TTC549 (cell line): ENCODE measurements around the gene TPM1.

Experiments used
- FAIRE-seq: peaks from 2 replicates; lab custom pipeline; 2012; peaks lifted over from hg19 to GRCh38; lab: Jason Lieb, UNC

The TPM1 gene

DNA sequence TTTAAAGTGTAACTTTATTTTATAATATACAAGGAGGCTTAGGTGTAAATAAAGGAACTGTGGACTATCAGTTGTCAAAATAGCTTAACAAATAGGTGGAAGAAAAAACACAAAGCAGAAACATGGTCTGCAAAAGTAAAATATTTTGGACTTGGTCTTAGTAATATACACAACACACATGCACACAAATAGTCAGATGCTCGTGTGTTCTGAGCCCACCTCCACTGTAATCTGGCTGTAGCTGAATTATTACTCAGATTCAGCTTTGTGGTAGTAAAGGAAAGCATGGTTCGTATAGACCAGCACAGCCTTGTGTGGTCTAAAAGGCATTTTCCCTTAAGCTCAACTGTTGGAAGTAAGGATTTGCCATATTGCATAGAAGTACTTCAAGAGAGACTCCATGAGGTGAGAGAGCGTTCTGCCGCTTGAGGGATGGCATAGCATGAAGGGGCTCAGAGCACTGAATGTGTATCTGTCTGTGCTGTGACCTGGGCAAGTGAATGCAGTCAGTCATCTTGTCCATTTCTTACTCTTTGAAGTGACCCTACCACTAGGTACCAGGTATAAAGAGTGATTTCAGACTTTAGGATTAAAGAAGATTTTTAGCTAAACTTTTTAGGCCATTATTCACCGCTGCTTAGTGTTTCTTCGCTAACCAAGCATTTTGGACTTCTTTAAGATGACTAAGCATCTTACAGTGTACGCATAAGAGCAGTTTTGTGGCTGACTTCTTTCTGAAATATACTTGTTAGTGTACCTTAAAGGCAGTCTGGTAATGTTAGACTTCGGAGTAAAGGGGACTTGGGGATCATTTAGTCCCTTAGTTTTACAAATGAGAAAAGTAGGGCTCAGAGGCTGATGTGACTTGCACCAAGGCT is 15.2 kb downstream of the TPM1 start:
- no peak for FAIRE-seq

DNA sequence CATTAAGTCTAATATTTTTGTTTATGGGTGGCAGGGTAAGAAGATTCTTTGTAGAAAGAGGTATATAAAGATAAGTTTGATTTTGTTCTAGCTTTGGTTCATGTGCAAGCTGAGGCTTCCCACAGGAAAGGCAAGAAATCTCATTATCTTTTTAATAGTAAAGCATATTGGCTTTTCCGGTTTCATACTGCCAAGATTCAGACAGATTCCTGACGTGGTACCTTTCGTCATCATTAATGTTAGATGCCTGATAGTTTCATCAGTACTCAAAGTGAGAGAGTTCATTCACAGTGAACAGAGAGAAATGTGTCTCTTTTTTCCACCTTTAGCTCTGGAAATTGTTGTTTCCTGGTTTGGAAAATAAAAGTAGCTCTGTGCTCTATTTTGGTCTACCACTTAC is 16.5 kb downstream of the TPM1 start:
- FAIRE-seq, result no peak

DNA sequence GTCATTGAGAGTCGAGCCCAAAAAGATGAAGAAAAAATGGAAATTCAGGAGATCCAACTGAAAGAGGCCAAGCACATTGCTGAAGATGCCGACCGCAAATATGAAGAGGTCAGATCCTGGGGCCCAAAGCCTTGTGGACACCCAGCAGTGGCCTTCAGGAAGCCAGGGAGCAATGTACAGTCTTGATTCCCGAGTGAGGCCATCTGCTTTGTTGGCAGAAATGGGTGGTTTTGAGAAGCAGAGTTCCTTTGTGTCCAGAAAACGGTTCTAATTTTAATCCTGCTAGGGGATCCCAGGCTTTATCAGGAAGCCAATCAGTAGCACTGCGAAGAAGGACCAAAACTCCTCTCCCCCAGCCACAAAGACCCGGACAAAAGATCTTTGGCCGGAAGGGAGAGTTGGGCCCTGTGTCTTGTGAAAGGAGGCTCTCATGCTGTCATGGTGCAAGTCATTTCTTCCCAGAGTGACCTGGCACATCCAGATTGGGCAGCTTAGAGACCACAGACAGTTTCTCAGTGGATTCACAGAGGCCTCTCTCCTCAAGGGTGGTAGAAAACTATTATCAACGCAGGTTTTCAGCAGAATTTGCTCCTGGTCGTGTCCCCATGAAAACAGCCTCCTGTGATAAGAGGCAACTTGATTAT is 17.1 kb downstream of the TPM1 start:
- no peak for FAIRE-seq

DNA sequence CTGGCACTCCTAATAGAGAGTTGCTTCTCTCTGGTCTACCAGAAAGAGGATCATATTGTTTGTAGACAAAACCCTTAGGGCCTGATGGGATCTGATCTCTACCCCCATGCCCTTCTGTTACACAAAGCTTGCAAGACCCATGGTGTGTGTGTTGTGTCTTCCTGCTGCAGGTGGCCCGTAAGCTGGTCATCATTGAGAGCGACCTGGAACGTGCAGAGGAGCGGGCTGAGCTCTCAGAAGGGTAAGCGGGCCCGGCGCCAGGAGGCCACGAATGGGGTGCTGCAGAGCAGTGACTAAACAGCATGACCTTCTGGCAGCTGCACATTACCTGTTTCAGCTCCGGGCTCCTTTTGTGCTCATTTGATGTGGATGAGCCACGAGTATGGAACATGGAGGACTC is 18.2 kb downstream of the TPM1 start:
- FAIRE-seq, result no peak

DNA sequence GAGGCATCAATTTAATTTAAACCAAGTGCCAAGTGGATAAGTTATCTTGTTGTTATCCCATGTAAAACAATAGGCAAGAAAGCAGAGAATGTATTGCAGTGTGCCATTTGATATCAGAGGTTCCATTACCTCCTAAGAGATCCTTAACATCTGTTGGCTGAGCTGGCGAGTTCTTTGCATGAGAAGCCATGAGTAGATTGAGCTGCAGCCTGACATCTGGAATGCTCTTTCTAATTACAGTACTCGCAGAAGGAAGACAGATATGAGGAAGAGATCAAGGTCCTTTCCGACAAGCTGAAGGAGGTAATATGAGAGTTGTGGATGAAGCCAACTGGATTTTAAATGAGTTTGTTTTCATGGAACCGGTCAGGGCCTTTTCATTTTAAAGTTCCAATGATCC is 19.4 kb downstream of the TPM1 start:
- FAIRE-seq, result no peak

DNA sequence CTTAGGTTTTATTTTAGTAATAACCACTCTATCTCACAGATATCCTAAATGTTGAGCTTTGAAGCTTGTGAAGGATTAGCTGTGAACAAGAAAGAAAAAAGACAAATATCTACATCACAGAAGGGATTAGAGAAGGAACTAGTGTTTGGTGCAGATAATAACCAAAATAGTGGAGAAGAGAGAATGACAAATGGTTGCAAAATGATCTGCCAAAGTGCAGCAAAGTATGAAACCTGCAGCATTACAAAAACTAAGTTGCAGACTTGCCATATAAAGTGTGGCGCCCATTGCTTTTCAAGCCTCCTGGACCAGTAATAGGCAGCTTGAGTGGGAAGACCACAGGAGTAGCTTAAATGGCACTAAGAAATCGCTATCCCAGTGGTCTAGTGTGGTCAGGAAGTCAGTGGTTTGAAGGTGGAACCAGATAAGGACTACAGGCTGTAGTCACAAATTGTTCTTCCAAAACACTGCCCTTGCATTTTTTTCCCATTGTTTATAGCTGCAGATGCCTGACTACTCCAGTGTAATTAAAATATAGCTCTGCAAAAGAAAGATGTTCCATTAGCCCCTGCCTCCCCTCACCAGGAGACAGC is 20.7 kb downstream of the TPM1 start:
- no peak for FAIRE-seq

DNA sequence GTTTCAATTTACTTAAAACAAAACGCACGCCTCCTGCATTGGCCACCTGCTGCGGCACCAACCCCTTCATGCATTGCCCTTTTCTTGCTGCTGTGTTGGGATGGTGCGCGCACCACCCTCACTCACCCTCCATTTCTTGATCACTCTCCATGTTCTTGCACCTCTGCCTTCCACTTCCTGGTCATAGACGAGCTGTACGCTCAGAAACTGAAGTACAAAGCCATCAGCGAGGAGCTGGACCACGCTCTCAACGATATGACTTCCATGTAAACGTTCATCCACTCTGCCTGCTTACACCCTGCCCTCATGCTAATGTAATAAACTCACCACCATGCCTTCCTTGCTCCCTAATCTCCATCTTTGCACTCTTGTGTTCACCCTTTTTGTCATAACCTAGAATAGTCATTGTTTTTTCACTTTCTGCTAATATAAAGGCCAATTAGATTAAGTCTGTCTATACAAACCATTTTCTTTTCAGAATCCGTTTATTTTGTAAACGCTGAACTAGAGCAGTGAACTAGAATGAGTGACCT is 21.4 kb downstream of the TPM1 start:
- no peak for FAIRE-seq

DNA sequence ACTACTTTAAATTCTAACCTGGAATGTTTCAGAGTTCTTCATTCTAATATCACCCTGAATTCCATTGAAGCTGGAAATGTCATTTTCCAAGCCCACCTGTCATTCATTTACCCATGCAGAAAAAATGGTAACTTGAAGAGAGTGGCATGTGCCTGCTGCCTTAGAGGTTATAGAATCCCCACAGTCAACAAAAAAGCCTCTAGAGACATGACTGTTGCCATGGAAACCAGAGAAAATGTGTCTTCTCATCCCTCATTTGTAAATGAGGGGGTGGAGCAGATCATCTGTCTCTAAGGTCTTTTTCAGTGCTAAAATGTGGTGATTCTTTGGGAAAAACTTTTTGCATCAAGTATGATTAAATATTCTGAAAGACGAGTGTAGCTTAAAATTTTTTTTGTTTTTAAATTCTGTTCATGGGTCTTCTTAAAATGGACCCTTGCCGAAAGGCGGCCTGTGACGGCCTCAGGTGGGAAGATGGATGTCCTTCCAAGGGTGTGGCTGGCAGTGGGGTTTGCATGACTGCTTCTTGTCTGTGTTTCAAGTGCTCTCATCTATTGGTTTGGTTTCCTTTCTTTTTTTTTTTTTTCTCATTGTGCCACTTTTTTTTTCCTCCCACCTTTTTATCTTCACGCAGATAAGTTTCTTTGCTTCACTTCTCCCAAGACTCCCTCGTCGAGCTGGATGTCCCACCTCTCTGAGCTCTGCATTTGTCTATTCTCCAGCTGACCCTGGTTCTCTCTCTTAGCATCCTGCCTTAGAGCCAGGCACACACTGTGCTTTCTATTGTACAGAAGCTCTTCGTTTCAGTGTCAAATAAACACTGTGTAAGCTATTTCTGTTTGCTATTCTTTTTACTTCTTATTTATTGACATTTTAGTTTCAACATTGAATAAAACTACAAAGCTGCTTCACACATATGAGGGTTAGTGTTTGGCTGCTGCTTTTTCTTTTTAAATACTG is 23.0 kb downstream of the TPM1 start:
- no peak for FAIRE-seq

DNA sequence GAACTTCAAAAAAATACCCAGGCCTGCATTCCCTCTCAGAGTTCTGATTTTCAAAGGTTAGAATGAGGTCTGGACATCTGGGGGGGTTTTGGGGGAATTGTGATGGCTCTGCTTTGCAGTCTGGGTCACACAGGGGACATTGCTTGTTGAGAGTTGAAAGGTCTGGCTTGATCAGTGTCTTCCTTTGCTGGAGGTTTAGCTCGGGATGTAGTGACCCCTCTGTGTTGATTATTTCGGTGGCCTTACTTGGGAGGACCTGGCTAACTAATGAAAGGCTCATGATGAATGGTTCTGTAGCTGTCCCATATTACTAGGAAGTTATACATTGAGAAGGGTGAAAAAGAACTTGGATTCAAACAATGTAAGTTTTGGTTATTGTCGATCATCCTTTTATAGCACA is 23.7 kb downstream of the TPM1 start:
- no peak for FAIRE-seq

DNA sequence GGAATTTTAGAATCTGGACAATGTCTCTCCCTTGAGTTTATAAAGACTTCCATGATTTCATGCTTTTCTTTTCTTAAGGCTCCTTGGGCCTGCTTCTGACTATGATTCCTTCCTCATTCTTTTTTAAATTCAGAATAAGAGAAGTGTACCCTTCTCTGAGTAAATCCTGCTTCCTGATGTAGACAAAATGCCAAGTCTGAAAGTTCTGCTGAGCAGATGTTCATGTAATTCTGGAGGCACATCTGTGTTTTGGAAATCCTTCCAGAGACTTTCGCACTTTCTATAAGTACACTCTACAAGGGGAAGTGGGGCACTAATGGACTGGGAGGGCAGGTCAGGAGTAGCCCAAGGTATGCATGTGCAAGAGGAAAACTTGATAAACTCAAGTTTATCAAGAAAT is 24.8 kb downstream of the TPM1 start:
- no peak for FAIRE-seq

DNA sequence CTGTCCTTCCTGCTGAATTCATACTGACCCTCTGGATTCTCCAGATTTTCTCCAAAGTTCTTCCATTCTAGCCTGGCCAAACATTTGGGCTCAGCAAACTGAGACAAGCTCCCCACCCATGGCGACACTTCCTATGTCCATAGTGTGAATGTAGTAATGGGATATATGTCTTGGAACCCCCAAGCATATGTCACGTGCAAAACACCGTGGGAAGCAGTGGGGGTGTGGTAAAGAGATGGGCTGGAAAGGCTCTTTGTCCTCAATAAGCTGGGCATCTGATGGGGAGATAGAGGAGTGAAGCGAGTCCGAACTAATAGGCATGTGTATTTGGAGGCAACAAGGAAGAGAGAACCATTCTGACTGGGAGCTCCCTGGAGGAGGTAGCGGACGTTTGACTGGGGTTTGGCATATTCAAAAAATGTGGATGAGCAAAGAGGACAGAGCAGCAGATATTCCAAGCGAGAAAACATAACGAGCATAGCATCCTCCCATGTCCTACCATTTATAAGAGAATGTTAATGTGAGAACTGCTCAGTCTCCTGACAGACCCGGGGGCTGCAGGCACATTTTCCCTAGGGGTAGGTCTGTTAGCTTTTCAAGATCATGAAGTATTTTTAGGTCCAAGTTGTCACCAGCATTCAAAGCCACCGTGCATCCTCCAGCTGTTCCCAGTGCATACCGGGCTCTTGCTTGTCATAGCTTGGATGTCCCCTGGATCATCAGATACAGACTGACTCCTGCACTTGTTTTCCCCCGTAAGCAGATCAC is 25.6 kb downstream of the TPM1 start:
- no peak for FAIRE-seq

DNA sequence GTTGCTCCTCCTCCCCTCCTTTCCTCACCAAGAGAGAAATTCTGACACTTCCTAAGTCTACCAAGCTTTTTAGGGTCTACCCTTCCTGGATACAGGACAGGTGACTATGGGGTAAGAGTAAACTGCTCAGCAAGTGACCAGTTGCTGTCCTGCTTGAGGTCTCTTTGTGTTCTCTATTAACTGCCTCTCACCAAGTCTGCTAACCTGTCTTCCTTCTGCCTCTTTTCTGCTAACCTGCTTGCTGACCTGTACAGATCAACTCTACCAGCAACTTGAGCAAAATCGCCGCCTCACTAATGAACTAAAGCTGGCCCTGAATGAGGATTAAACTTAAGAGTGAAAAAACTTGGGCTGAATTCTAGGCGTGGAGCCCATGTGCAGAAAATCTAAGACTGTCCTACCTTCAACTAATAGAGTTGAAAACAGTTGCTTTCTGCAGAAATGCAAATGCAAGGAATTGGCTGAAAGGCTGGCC is 27.1 kb downstream of the TPM1 start:
- FAIRE-seq, result no peak

DNA sequence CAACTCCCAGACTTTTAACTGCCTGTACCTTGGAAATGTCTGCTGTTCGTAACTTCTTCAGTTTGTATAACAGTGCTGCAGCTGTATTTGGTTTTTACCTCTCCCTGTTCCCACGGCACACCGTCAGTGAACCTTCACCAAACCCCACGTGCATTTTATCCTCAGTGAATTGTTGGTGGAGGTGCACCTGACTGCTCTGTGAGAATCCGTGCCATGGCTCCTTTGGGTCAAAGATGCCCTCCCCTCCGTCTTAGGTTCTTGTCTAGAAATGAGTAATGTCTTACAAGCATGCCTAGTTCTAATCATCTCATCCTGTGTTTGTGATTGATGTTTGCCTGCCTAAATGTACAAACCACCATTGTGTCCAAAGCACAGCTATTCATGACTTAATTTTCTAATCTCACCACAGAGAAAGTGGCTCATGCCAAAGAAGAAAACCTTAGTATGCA is 28.2 kb downstream of the TPM1 start:
- FAIRE-seq, result no peak

DNA sequence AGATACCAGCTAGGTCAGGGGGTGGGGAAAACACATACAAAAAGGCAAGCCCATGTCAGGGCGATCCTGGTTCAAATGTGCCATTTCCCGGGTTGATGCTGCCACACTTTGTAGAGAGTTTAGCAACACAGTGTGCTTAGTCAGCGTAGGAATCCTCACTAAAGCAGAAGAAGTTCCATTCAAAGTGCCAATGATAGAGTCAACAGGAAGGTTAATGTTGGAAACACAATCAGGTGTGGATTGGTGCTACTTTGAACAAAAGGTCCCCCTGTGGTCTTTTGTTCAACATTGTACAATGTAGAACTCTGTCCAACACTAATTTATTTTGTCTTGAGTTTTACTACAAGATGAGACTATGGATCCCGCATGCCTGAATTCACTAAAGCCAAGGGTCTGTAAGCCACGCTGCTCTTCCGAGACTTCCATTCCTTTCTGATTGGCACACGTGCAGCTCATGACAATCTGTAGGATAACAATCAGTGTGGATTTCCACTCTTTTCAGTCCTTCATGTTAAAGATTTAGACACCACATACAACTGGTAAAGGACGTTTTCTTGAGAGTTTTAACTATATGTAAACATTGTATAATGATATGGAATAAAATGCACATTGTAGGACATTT is 28.9 kb downstream of the TPM1 start:
- no peak for FAIRE-seq

DNA sequence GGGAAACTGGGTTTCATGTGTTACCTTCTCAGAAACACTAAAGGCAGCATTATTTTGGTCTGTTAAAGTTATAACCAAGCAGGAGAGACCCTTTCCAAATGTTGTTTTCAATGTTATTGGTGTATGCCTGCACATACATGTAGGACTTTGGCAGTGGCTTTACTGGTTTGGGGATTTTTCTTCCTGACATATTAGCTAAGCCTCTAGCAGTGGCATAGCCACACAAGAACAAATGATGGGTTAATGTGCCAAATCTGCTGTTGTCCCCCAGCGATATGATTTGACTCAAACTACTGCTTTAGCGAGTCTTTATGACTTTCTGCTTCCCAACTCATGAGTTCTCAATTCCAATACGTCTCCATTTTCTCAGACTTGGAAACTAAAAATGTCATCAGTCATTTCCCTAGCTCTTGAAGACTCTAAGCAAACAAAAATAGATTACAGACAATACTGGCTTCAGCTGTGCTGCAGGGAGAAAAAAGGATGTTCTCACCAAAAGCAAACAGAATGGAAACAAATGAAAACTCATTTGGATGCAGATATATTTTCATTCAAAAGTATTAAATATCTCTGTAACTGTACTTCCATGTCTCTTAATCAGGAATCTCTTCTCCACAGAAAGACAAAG is 29.6 kb downstream of the TPM1 start:
- no peak for FAIRE-seq

DNA sequence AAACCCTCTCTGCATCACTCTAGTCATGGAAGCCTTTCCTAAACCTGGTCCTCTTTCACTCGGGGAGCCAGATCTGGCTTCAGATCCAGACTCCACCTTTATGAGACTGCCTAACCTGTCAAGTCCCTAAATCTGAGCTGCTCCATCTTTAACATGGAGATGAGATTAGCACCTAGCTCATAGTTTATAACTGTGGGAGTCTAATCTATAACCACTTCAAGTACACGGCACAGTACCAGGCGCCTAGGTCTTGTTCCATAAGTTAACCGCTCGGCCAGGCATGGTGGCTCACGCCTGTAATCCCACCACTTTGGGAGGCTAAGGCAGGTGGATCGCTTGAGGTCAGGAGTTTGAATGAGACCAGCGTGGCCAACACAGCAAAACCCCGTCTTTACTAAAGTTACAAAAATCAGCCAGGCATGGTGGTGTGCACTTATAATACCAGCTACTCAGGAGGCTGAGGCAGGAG is 30.3 kb downstream of the TPM1 start:
- FAIRE-seq, result no peak

DNA sequence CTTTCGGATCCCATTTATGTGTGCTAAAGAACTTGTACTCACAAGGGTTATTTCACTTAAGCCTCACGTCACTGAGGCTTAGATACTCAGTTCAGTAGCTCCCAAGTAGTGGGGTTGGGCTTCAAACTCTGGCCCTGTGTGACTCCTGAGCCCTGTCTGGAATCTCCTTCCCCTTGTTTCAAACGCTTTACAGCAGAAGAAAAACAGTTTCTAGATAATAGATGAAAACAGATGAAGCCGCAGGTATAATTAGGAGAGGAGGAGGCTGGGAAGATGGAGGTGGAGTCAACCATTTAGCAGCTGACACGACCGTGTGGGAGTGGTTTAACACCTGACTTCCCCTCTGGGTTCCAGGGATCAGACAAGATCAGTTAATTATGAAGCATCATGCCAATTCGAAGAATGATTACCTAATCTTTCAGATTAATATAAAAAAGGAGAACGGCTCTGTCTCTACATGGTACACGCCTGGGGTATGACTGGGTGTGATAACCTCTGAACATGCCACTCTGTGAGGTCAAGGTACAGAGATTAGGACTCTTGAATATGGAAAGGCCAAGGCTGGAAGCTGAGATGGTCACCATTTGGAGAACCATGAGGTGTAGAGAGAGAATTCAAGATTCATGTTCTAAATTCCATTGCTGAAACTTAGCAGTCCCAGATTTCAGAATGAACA is 31.1 kb downstream of the TPM1 start:
- FAIRE-seq, result no peak

DNA sequence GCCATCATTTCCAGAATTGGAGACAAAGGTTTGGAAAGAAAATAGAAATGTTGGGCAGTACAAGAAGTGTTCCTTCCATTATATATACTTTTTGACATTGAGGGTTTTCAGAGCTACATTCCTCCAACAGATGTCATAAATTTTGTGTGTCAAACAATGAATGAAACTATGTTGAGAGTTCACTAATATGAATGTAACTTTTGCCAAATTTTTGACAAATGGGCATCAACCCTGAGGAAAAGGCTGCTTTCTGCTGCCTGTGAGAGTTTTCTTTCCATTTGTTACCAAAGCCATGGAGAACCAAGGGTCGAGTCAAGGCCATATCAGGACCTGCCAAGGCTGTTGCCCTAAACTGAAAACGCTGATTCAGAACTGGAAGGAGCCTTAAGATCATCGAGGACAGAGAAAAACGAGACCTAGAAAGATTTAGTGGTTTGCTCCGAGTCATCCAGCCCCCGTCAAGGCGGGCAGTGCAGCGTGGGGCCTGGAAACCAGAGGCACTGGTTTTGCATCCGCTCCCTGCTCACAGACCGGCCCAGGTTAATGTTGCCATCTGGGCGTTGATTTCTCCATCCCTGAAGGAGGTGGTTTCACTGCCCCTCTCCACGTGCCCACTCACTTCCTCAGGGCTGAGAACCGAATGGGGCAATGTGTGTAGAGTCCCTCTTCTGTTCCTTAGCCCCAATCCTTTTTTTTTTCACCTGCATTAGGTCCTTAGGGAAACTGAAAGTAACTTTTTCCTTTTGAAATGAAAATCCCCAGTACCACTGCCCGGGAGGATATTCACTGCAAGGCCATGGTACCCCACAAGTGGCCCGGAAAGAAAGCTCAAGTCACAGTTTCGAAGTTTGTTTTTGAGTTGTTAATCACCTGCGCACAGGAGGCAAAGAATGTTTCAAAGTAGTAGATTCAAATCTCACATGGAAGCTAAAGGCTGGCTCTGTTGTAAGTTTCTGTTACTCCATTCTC is 32.8 kb downstream of the TPM1 start:
- no peak for FAIRE-seq
